ENCODE data around the gene RBM26. TPM values are rescaled to one million over a fixed set of nuclear protein-coding genes. Genes with fewer than 3 reads are reported as not detected.

RBM26 gene
- polyA plus RNA-seq, 3 donors, result 3.5 to 25.3 (median 5.0) TPM

DNA sequence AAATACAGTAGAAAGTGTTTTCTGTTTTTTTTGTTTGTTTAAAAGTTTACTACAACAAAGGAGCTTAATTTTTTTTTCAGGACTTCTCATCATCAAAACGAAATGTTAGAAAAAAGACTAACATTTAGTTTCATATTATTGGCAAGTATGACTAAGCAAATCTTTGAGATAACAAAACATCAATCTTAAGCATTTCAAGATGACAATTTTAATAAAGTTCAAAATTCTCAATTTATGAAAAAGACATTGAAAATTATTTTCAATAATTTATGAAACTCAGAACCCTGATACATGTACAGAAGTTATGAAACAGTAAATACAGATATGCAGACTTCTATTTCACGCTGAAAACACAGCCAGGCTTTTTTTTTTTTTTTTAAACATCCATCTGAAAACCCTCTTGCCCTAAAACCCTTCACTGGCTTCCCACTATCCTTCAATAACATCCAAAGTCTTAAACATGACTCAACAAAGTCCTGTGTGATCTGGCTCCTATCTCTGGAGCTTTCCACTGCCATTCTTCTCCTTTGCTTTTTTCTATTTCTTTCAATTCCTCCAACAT, 3.9 kb downstream of the RBM26 start:
- Mint-ChIP-seq H3K4me3 (no peak overlapping the region), H3K36me3 (peaks cover 30 to 34% of the 10 kb centered on the region in 2 donors), H3K27me3 (ENCODE audit: low read depth in 3 of 3) (no peaks in the 10 kb centered on the region), H3K27ac (peak overlapping the region in 3 of 7 donors; percentile 41 to 55 (median 46)), H3K9me3 (peaks cover 0 to 2% (median 0%) of the 10 kb centered on the region in 7 donors), H3K4me1 (peaks cover 33% of the 10 kb centered on the region)
- peaks cover 36% of the 10 kb centered on the region for H4K20me1 ChIP-seq (ENCODE audit: insufficient read depth, low read length)
- no peak overlapping the region for H2AFZ ChIP-seq (ENCODE audit: insufficient read depth, low read depth, low read length, poor library complexity, severe bottlenecking)
- no peaks in the 10 kb centered on the region for H3K27me3 ChIP-seq (ENCODE audit: control insufficient read depth in 2 of 2, insufficient read depth in 2 of 2, low read length in 2 of 2)
- H3K36me3 ChIP-seq (replicated peaks in 1 of 2; ENCODE audit: control insufficient read depth in 1 of 2, insufficient read depth in 2 of 2, low read length in 2 of 2), result peaks cover 21 to 24% of the 10 kb centered on the region in 2 donors
- peaks cover 0 to 3% of the 10 kb centered on the region in 2 donors for H3K9me3 ChIP-seq (replicated peaks in 1 of 2; ENCODE audit: control insufficient read depth in 1 of 2, insufficient read depth in 1 of 2, low read length in 2 of 2)
- H3K4me2 ChIP-seq (replicated peaks; ENCODE audit: extremely low read depth, low read length, poor library complexity, severe bottlenecking), result no peak overlapping the region
- TF ChIP-seq, protein P1, sequence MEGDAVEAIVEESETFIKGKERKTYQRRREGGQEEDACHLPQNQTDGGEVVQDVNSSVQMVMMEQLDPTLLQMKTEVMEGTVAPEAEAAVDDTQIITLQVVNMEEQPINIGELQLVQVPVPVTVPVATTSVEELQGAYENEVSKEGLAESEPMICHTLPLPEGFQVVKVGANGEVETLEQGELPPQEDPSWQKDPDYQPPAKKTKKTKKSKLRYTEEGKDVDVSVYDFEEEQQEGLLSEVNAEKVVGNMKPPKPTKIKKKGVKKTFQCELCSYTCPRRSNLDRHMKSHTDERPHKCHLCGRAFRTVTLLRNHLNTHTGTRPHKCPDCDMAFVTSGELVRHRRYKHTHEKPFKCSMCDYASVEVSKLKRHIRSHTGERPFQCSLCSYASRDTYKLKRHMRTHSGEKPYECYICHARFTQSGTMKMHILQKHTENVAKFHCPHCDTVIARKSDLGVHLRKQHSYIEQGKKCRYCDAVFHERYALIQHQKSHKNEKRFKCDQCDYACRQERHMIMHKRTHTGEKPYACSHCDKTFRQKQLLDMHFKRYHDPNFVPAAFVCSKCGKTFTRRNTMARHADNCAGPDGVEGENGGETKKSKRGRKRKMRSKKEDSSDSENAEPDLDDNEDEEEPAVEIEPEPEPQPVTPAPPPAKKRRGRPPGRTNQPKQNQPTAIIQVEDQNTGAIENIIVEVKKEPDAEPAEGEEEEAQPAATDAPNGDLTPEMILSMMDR (IDR thresholded peaks at IDR 0.05), result no peak
- H3K4me3 ChIP-seq (replicated peaks in 1 of 3; ENCODE audit: low read depth in 2 of 3, low read length in 3 of 3), result no peak overlapping the region
- DNase-seq, result no peak
- peak overlapping the region in 1 of 2 donors; percentile 31 for H3K27ac ChIP-seq (ENCODE audit: low read depth in 1 of 2, low read length in 2 of 2)
- WGBS (ENCODE audit: insufficient coverage), result 80% methylated on average over 1 of the region's 2 CpGs
- H3K4me1 ChIP-seq (ENCODE audit: control insufficient read depth in 1 of 2, insufficient read depth in 2 of 2, low read length in 2 of 2), result peaks cover 24 to 45% of the 10 kb centered on the region in 2 donors
- intact Hi-C loops (cut with micrococcal nuclease), result no loop called here
- H3K79me2 ChIP-seq (ENCODE audit: insufficient read depth, low read length), result peaks cover 89% of the 10 kb centered on the region
- H3K9ac ChIP-seq (ENCODE audit: insufficient read depth, low read length, poor library complexity, severe bottlenecking), result no peak overlapping the region

DNA sequence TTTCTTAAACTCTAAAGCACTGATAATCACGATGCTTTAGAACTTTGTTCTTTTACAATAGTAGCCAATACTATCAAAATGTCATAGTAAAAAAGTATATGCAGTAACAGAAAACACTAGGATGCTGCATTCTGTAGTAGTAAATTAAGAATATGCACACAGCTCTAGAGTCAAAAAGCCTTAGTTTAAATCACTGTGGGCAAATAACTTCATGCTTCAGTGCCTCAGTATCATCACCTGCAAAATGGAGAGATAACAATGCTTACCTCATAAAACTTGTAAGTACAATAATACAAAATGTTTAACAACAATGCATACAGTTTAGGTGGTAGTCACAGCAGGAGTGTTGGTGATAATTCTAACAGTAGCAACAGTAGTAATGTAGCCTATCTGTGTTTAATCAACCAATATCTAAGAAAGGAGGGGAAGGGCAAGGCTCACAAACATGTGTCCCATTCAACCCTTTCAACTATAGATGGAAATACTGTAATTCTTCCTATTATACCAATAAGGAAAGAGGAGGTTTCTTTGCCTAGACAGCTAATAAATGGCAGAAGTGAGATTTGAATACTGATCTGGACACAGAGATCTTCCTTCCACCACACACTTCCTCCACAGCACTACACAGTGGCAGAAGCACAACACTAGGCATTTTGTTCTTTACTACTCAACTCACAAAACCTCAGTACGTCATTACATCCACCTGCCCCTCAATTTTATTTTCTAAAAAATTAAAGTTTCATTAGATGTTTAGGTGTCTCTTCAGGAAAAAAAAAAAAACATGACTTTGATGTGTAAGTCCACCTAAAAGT, 4.6 kb downstream of the RBM26 start:
- Histone ChIP-seq H4K20me1 (ENCODE audit: insufficient read depth, low read length) (peaks cover 36% of the 10 kb centered on the region), H3K9ac (ENCODE audit: insufficient read depth, low read length, poor library complexity, severe bottlenecking) (no peak overlapping the region), H3K4me2 (replicated peaks; ENCODE audit: extremely low read depth, low read length, poor library complexity, severe bottlenecking) (no peak overlapping the region), H2AFZ (ENCODE audit: insufficient read depth, low read depth, low read length, poor library complexity, severe bottlenecking) (no peak overlapping the region), H3K27ac (ENCODE audit: low read depth in 1 of 2, low read length in 2 of 2) (peak overlapping the region in 1 of 2 donors; percentile 12), H3K4me1 (ENCODE audit: control insufficient read depth in 1 of 2, insufficient read depth in 2 of 2, low read length in 2 of 2) (peaks cover 21 to 39% of the 10 kb centered on the region in 2 donors), H3K4me3 (replicated peaks in 1 of 3; ENCODE audit: low read depth in 2 of 3, low read length in 3 of 3) (no peak overlapping the region), H3K9me3 (replicated peaks in 1 of 2; ENCODE audit: control insufficient read depth in 1 of 2, insufficient read depth in 1 of 2, low read length in 2 of 2) (peaks cover 5 to 7% of the 10 kb centered on the region in 2 donors), H3K79me2 (ENCODE audit: insufficient read depth, low read length) (peaks cover 96% of the 10 kb centered on the region), H3K36me3 (replicated peaks in 1 of 2; ENCODE audit: control insufficient read depth in 1 of 2, insufficient read depth in 2 of 2, low read length in 2 of 2) (peaks cover 28 to 31% of the 10 kb centered on the region in 2 donors), H3K27me3 (ENCODE audit: control insufficient read depth in 2 of 2, insufficient read depth in 2 of 2, low read length in 2 of 2) (no peaks in the 10 kb centered on the region)
- peaks cover 0 to 6% (median 0%) of the 10 kb centered on the region in 7 donors for H3K9me3 Mint-ChIP-seq
- intact Hi-C loops (cut with micrococcal nuclease), result no loop called here
- H3K4me3 Mint-ChIP-seq, result no peak overlapping the region
- peaks cover 33 to 41% of the 10 kb centered on the region in 2 donors for H3K36me3 Mint-ChIP-seq
- TF ChIP-seq, protein P1 (IDR thresholded peaks at IDR 0.05), result no peak
- no CpG with 5 or more reads among the region's 2 CpGs for WGBS (ENCODE audit: insufficient coverage)
- H3K27me3 Mint-ChIP-seq (ENCODE audit: low read depth in 3 of 3), result no peaks in the 10 kb centered on the region
- H3K27ac Mint-ChIP-seq, result peak overlapping the region in 1 of 7 donors; percentile 48
- no peak for DNase-seq
- H3K4me1 Mint-ChIP-seq, result peaks cover 27% of the 10 kb centered on the region

Measured in CD14-positive monocyte (primary cell).